KMS-11 (cell line): Measurements from ENCODE around the gene PCDHGA4.

Experiments used
- H2AFZ ChIP-seq: fragments of 200-600 bp; sonication (generic); 2 replicates; pipeline ENCODE4 v1.6.1; 2016; ENCODE audit warnings: antibody characterized with exemption, mixed run types, low read depth
- H3K27ac ChIP-seq: fragments of 200-600 bp; sonication (generic); 2 replicates; pipeline ENCODE4 v1.6.1; 2016; ENCODE audit warnings: mild to moderate bottlenecking, mixed run types
- H3K27me3 ChIP-seq: fragments of 200-600 bp; sonication (generic); 2 replicates; pipeline ENCODE4 v1.6.1; 2017; ENCODE audit warnings: mild to moderate bottlenecking, low read depth, mixed run types, moderate library complexity; ENCODE audit not compliant: insufficient read depth
- H3K36me3 ChIP-seq: fragments of 200-600 bp; sonication (generic); 2 replicates; pipeline ENCODE4 v1.6.1; 2017; ENCODE audit warnings: mild to moderate bottlenecking, mixed run types; ENCODE audit not compliant: insufficient read depth
- H3K4me1 ChIP-seq: fragments of 200-600 bp; sonication (generic); 2 replicates; pipeline ENCODE4 v1.6.1; 2016; ENCODE audit warnings: mild to moderate bottlenecking, low read depth, mixed run types; ENCODE audit not compliant: poor library complexity, severe bottlenecking
- H3K4me2 ChIP-seq: fragments of 200-600 bp; sonication (generic); 2 replicates; pipeline ENCODE4 v1.7.0; 2016; ENCODE audit warnings: mild to moderate bottlenecking, mixed run types
- H3K4me3 ChIP-seq: fragments of 200-600 bp; sonication (generic); IDR thresholded peaks from 2 replicates; pipeline ENCODE4 v1.6.1; 2017; ENCODE audit warnings: low read depth, low read length, mixed read lengths; ENCODE audit not compliant: insufficient read depth
- H3K79me2 ChIP-seq: fragments of 200-600 bp; sonication (generic); 2 replicates; pipeline ENCODE4 v1.6.1; 2016; ENCODE audit warnings: low read depth, mixed run types; ENCODE audit not compliant: insufficient read depth
- H3K9ac ChIP-seq: fragments of 200-600 bp; sonication (generic); 2 replicates; pipeline ENCODE4 v1.6.1; 2016; ENCODE audit warnings: mild to moderate bottlenecking, mixed run types
- H4K20me1 ChIP-seq: fragments of 200-600 bp; sonication (generic); 2 replicates; pipeline ENCODE4 v1.6.1; 2016; ENCODE audit warnings: mild to moderate bottlenecking, mixed run types; ENCODE audit not compliant: insufficient read depth
- CTCF ChIP-seq: fragments of 200-600 bp; sonication (generic); conservative IDR thresholded peaks from 2 replicates; pipeline ENCODE4 v1.6.1; 2017; ENCODE audit warnings: low read depth, mild to moderate bottlenecking, antibody characterized with exemption, low read length, moderate library complexity, mixed read lengths

PCDHGA4 gene

GRCh38 chr5:141356950-141357349 is 2.1 kb downstream of the PCDHGA4 start:
- Histone ChIP-seq H4K20me1 (no peaks in the 10 kb centered on the region), H3K27ac (no peak overlapping the region), H3K4me3 (no peak overlapping the region), H3K27me3 (no peaks in the 10 kb centered on the region), H3K36me3 (no peaks in the 10 kb centered on the region), H3K9ac (no peak overlapping the region), H2AFZ (no peak overlapping the region), H3K4me1 (no peaks in the 10 kb centered on the region), H3K79me2 (no peaks in the 10 kb centered on the region), H3K4me2 (no peak overlapping the region)
- TF ChIP-seq CTCF, result no peak

- Histone ChIP-seq H3K79me2 (no peaks in the 10 kb centered on the region), H3K9ac (no peak within 1 kb of the TSS), H3K27ac (no peak within 1 kb of the TSS), H4K20me1 (no peaks in the 10 kb centered on the region), H3K4me3 (no peak within 1 kb of the TSS), H2AFZ (no peak within 1 kb of the TSS), H3K36me3 (no peaks in the 10 kb centered on the region), H3K4me2 (no peak within 1 kb of the TSS), H3K27me3 (no peaks in the 10 kb centered on the region), H3K4me1 (no peaks in the 10 kb centered on the region)
- no peak for TF ChIP-seq CTCF
Observed at GRCh38 chr5:141359790-141360426, 5.1 kb downstream of the PCDHGA4 start, which contains the start of gene PCDHGB2. Gene PCDHGB2 (plus strand): TSS chr5:141359994. CDS start chr5:141360136, 142 bp downstream.

- H3K4me2 ChIP-seq, result no peak overlapping the region
- H3K79me2 ChIP-seq, result no peaks in the 10 kb centered on the region
- no peaks in the 10 kb centered on the region for H3K36me3 ChIP-seq
- no peaks in the 10 kb centered on the region for H3K27me3 ChIP-seq
- H3K4me3 ChIP-seq, result no peak overlapping the region
- no peak overlapping the region for H3K27ac ChIP-seq
- H3K4me1 ChIP-seq, result no peaks in the 10 kb centered on the region
- no peak overlapping the region for H2AFZ ChIP-seq
- no peak overlapping the region for H3K9ac ChIP-seq
- no peak for TF ChIP-seq CTCF
- no peaks in the 10 kb centered on the region for H4K20me1 ChIP-seq
Observed at GRCh38 chr5:141360685-141361084, 5.9 kb downstream of the PCDHGA4 start.

DNA sequence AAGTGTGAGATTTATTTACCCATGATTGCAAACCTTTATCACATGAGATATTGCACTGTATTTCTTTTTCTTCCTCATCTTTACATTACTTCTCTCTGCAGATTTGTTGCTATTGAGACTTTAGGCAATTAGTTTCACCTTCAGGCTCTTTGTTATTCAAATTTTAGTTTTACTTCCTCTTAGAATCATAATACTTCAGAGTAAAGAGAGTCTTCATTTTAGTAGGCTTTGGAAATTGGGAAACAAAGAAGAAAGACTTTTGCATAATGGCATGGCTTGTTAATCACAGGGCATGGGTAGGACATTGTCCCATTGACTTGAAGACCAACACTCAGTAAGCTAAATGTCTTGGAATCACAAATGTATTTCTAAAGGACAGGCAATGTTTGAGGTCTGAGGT is 7.9 kb downstream of the PCDHGA4 start:
- Histone ChIP-seq H3K36me3 (no peaks in the 10 kb centered on the region), H2AFZ (no peak overlapping the region), H4K20me1 (no peaks in the 10 kb centered on the region), H3K27ac (no peak overlapping the region), H3K27me3 (no peaks in the 10 kb centered on the region), H3K4me1 (no peaks in the 10 kb centered on the region), H3K4me3 (no peak overlapping the region), H3K4me2 (no peak overlapping the region), H3K9ac (no peak overlapping the region), H3K79me2 (no peaks in the 10 kb centered on the region)
- TF ChIP-seq CTCF, result no peak
